GM12878 (cell line): ENCODE measurements around the gene MARCKSL1. TPM values are rescaled to one million over a fixed set of nuclear protein-coding genes. Genes with fewer than 3 reads are reported as not detected.

Source experiments
- ATAC-seq: fragments of 200-7000 bp; cut with Tn5 transposase; 3 replicates; pipeline ENCODE4 v1.9.1; 2020; ENCODE audit warnings: mild to moderate bottlenecking, moderate library complexity
- BruUV-seq: library from RNA; stranded (reverse); fragments of 400-500 nt; replicated peaks from 2 replicates; lab custom pipeline; 2021; lab: Mats Ljungman, UMichigan
- CTCF ChIA-PET: fragments of 300-600 bp; sonication (Branson Sonifier 250); formaldehyde crosslinking; extraction: SDS; loops from one replicate; lab custom pipeline; 2021; ENCODE audit warnings: inconsistent platforms; lab: Yijun Ruan, JAX
- POLR2A ChIA-PET: fragments of 350-600 bp; formaldehyde crosslinking; extraction: SDS; loops from one replicate; lab custom pipeline; 2021; ENCODE audit warnings: inconsistent platforms; lab: Charles Lee
- RAD21 ChIA-PET: fragments of 300-600 bp; sonication (Branson Sonifier 250); formaldehyde crosslinking; loops from one replicate; lab custom pipeline; 2023; ENCODE audit warnings: antibody characterized with exemption; ENCODE audit not compliant: unreplicated experiment; lab: Charles Lee
- SMC1A ChIA-PET: fragments of 300-600 bp; sonication (Branson Sonifier 250); formaldehyde crosslinking; loops from one replicate; lab custom pipeline; 2023; ENCODE audit not compliant: unreplicated experiment, uncharacterized antibody; lab: Charles Lee
- DNase-seq: peaks from one replicate; pipeline ENCODE4 v3.0.0-alpha.2; 2011; ENCODE audit warnings: low read depth, low spot score
- FAIRE-seq: peaks from 3 replicates; lab custom pipeline; 2011; peaks lifted over from hg19 to GRCh38; lab: Jason Lieb, UNC
- H2AFZ ChIP-seq: 2 replicates; pipeline ENCODE4 v1.6.0; 2011; ENCODE audit warnings: low read depth, low read length, control low read depth; ENCODE audit not compliant: control insufficient read depth
- H3K27ac ChIP-seq: 2 replicates; pipeline ENCODE4 v1.5.1; 2011; ENCODE audit warnings: control low read depth; ENCODE audit not compliant: control insufficient read depth, insufficient read depth
- H3K27me3 ChIP-seq, 2 experiments: replicated peaks in 1 of 2; 2 replicates each; pipeline versions ENCODE4 v1.6.0 to v1.6.1; 2011; ENCODE audit warnings: low read length in 1 of 2; ENCODE audit not compliant: control insufficient read depth in 2 of 2, insufficient read depth in 2 of 2
- H3K36me3 ChIP-seq, 2 experiments: 2 replicates each; pipeline ENCODE4 v1.5.1; 2011; ENCODE audit warnings: low read length in 1 of 2; ENCODE audit not compliant: control insufficient read depth in 2 of 2, insufficient read depth in 2 of 2
- H3K4me1 ChIP-seq: 2 replicates; pipeline ENCODE4 v1.6.1; 2011; ENCODE audit warnings: mild to moderate bottlenecking, low read length, moderate library complexity, mixed read lengths; ENCODE audit not compliant: control insufficient read depth, insufficient read depth
- H3K4me2 ChIP-seq: 2 replicates; pipeline ENCODE4 v1.6.0; 2011; ENCODE audit warnings: control low read depth; ENCODE audit not compliant: control insufficient read depth, insufficient read depth
- H3K4me3 ChIP-seq: fragments of 200-600 bp; sonication (generic); 2 replicates; pipeline ENCODE4 v1.5.1; 2016
- H3K79me2 ChIP-seq: 2 replicates; pipeline ENCODE4 v1.6.0; 2011; ENCODE audit warnings: low read length; ENCODE audit not compliant: control insufficient read depth, insufficient read depth
- H3K9ac ChIP-seq: 2 replicates; pipeline ENCODE4 v1.8.0; 2011; ENCODE audit warnings: low read length, control low read depth, mixed read lengths; ENCODE audit not compliant: control insufficient read depth, insufficient read depth
- H3K9me3 ChIP-seq: replicated peaks from 3 replicates; pipeline ENCODE4 v1.5.1; 2011; ENCODE audit warnings: mild to moderate bottlenecking, low read length; ENCODE audit not compliant: control insufficient read depth, insufficient read depth
- H4K20me1 ChIP-seq: 2 replicates; pipeline ENCODE4 v1.6.0; 2011; ENCODE audit not compliant: control insufficient read depth, insufficient read depth
- BACH1 ChIP-seq: fragments of 450-650 bp; IDR thresholded peaks from 2 replicates; pipeline ENCODE4 v1.6.1; 2017; ENCODE audit warnings: mild to moderate bottlenecking, borderline replicate concordance
- CREM ChIP-seq: IDR thresholded peaks from 2 replicates; pipeline ENCODE4 v1.6.1; 2014; ENCODE audit warnings: antibody characterized with exemption, low read depth
- ETV6 ChIP-seq, 2 experiments: fragments of 450-650 bp in 1 of 2; IDR thresholded peaks in 1 of 2; conservative IDR thresholded peaks in 1 of 2; 2 replicates each; pipeline ENCODE4 v1.6.1; 2014; ENCODE audit warnings: antibody characterized with exemption in 1 of 2, borderline replicate concordance in 1 of 2, low read depth in 1 of 2, mild to moderate bottlenecking in 1 of 2, moderate library complexity in 1 of 2
- HSF1 ChIP-seq: fragments of 150-350 bp; IDR thresholded peaks from 2 replicates; pipeline ENCODE4 v1.6.1; 2014; ENCODE audit warnings: mild to moderate bottlenecking, low read depth, low read length
- RCOR1 ChIP-seq: conservative IDR thresholded peaks from 2 replicates; pipeline ENCODE4 v1.6.1; 2012; ENCODE audit warnings: low read depth, low read length, improper control_type of control experiment
- RUNX3 ChIP-seq: IDR thresholded peaks from 2 replicates; pipeline ENCODE4 v1.6.1; 2012; ENCODE audit warnings: low read length, inconsistent platforms
- SREBF2 ChIP-seq: IDR thresholded peaks from 2 replicates; pipeline ENCODE4 v1.6.1; 2012; ENCODE audit warnings: mild to moderate bottlenecking, low read length
- SUPT20H ChIP-seq: IDR thresholded peaks from 2 replicates; pipeline ENCODE4 v1.6.1; 2011; ENCODE audit warnings: low read depth, mild to moderate bottlenecking, low read length, moderate library complexity, borderline replicate concordance; ENCODE audit not compliant: control insufficient read depth
- TCF12 ChIP-seq: IDR thresholded peaks from 2 replicates; pipeline ENCODE4 v1.6.1; 2011; ENCODE audit warnings: low read depth, mild to moderate bottlenecking, low read length
- WGBS: methylation state at CpG from one replicate; pipeline ENCODE4 v1.1.6; 2016; ENCODE audit warnings: low lambda C conversion rate; ENCODE audit not compliant: insufficient replicate concordance, insufficient coverage; ENCODE audit errors: missing lambda C conversion rate; 5-methylcytosine and 5-hydroxymethylcytosine counted together
- in situ Hi-C: fragments of 300-500 bp; cut with MboI; formaldehyde crosslinking; loops from 9 replicates; pipeline ENCODE4 v1.14.3; 2018; ENCODE audit warnings: mixed read lengths
- intact Hi-C: fragments of 100-400 bp; cut with micrococcal nuclease; formaldehyde crosslinking; loops from one replicate; pipeline ENCODE4 v1.14.2; 2022; ENCODE audit not compliant: unreplicated experiment
- polyA plus RNA-seq, 11 experiments: library from polyadenylated mRNA; depleted of rRNA in 4 of 11; unstranded in 6 of 11; stranded (reverse) in 5 of 11; fragments of >200 nt; fragmentation: Nextera tagmentation in 4 of 11; fragmentation: Illumina TruSeq in 1 of 11; extraction: Ambion mirVana in 4 of 11; extraction: Trizol in 1 of 11; gene quantifications; 1 replicate in 1 of 11; 2 replicates in 10 of 11; pipeline versions ENCODE4 v1.2.1 to v1.2.3, GENCODE V29; 2011 to 2016; ENCODE audit warnings: inconsistent platforms in 2 of 11, missing spikeins in 2 of 11, low read depth in 1 of 11
- total RNA-seq, 4 experiments: library from RNA; depleted of rRNA in 3 of 4; stranded (reverse); fragments of >200 nt in 3 of 4; fragmentation: Illumina TruSeq in 1 of 4; extraction: Trizol in 1 of 4; gene quantifications; 2 replicates each; pipeline versions ENCODE4 v1.2.1 to v1.2.3, GENCODE V29; 2013 to 2021

The MARCKSL1 gene
- total and polyA plus RNA-seq, 10 of the 15 experiments (the other 5 are each of a cell fraction or from before 2014, with no cell fraction given): 14.5 to 225 (median 158) TPM

DNA sequence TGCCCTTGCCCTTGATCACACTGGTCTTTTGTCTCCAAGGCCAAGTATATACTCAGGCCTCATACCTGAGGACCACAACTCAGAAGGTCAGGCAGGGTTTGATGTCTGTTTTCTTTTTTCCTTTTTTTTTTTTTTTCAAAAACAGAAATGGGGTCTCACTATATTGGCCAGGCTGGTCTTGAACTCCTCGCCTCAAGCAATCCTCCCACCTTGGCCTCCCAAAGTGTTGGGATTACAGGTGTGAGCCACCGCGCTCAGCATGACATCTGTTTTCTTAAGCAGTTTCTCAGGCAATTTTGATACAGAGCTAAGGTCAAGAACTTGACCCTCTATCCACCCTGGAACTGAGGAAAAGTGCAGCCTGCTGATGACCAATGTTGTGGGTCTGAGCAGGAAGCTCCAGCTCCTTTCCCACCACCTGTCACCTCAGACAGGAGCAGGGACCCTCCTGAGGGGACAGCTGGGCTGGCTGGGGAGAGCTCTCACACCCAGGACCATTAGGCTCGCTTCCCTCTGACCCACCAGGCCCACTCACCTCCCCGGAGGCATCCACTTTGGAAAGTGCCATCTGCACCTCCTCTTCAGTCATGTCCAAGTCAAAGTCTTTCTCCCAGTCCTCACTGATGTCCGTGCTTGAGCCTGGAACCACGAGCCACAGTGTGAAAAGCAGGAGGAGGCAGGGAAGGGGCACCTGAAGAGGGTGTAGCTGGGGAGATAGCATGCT, 32.0 kb upstream of the MARCKSL1 start:
- H3K36me3 ChIP-seq: peaks cover 3 to 10% of the 10 kb centered on the region in 2 experiments
- H2AFZ ChIP-seq: no peak overlapping the region
- H3K79me2 ChIP-seq: no peaks in the 10 kb centered on the region
- no peak for DNase-seq
- in situ Hi-C loops: no loop called here
- BruUV-seq: no TSS peak
- no peak for FAIRE-seq
- WGBS: 85% methylated on average over 7 of the region's 7 CpGs
- H3K27ac ChIP-seq: no peak overlapping the region
- ChIA-PET CTCF (interaction anchor here (1.2 kb wide), 1 partner anchor 10 kb away, joined by 3 read pairs; no protein-coding TSS in a partner anchor), POLR2A (interaction anchor here (1.1 kb wide), 1 partner anchor 9 kb away, joined by 3 read pairs; no protein-coding TSS in a partner anchor), SMC1A (no interaction called here), RAD21 (interaction anchor here (0.6 kb wide), 1 partner anchor 130 kb away, joined by 3 read pairs; no protein-coding TSS in a partner anchor)
- H3K27me3 ChIP-seq: no peaks in the 10 kb centered on the region
- no peak overlapping the region for H3K4me2 ChIP-seq
- intact Hi-C loops: no loop called here
- H3K9ac ChIP-seq: no peak overlapping the region
- H4K20me1 ChIP-seq: no peaks in the 10 kb centered on the region
- ATAC-seq: no peak
- TF ChIP-seq RCOR1 (no peak), SUPT20H (no peak), CREM (no peak), TCF12 (no peak), HSF1 (no peak), SREBF2 (no peak), ETV6 (conservative IDR thresholded peaks at IDR 0.05 in 1 of 2, IDR thresholded peaks at IDR 0.05 in 1 of 2; ENCODE audit: borderline replicate concordance in 1 of 2, low read depth in 1 of 2) (no peak), BACH1 (no peak), RUNX3 (no peak)
- H3K4me3 ChIP-seq: no peak overlapping the region
- H3K9me3 ChIP-seq: no peaks in the 10 kb centered on the region
- H3K4me1 ChIP-seq: peaks cover 10% of the 10 kb centered on the region
